AG09309 (cell line): Measurements from ENCODE around the gene OTUD5.
"Not testable (repeated sequence)": the region's sequence is repeated elsewhere in the genome, so short reads cannot be mapped to it uniquely, and the experiment has no call there.

Source experiments
- DNase-seq: peaks from one replicate; pipeline ENCODE4 v3.0.0-alpha.2; 2010; ENCODE audit warnings: low read depth
- H3K4me3 ChIP-seq: 2 replicates; pipeline ENCODE4 v1.5.1; 2011; ENCODE audit warnings: mild to moderate bottlenecking, low read depth, low read length, moderate library complexity; ENCODE audit not compliant: control insufficient read depth
- TF ChIP-seq, protein P1 (sequence below): IDR thresholded peaks from 2 replicates; pipeline ENCODE4 v1.5.1; 2011; ENCODE audit warnings: mild to moderate bottlenecking, low read depth, low read length, inconsistent platforms; ENCODE audit not compliant: insufficient read depth, control insufficient read depth; ENCODE audit errors: missing control alignments

OTUD5 gene

DNA sequence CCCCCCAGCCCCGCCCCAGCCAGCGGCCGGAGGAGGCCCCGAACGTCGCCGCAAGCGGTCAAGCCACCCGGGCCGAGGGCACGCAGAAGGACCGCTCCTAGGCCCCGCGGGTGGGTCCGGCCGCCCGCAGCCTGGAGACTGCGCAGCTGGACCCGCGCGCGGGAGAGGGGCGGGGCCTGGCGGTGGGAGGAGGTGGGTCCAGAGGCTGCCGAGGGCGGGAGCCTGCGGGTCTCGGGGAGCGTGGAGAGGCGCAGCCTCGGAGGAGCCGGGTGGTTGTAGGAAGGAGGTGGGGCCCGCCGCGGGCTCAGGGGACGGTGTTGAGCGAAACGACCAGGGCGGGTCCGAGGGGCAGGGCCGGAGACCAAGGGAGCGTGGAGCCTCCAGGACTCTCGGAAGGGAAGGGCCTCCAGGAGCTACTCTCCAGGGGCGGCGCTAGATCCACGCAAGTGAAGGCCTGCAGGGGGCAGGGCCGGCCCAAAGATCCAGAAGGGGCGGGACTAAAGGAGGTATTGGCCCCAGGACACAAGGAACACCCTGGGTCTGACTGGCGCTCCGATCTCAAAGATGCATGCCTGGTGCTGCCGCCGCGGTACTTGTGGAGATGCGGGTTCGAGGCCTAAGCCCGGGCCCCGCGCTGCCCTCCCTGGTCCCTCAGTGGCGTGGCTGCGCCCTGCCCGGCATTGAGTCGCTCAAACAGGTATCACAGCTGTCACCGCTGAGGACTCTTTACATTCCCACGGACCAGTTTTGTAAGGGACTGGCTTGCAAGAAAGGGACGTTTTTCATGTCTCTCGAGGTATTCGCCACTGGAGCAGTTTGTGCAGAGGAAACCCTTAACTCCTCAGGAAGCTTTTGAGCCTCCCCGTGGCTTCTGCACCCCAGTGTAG lies 65.8 kb downstream of the OTUD5 start:
- TF ChIP-seq, protein P1, sequence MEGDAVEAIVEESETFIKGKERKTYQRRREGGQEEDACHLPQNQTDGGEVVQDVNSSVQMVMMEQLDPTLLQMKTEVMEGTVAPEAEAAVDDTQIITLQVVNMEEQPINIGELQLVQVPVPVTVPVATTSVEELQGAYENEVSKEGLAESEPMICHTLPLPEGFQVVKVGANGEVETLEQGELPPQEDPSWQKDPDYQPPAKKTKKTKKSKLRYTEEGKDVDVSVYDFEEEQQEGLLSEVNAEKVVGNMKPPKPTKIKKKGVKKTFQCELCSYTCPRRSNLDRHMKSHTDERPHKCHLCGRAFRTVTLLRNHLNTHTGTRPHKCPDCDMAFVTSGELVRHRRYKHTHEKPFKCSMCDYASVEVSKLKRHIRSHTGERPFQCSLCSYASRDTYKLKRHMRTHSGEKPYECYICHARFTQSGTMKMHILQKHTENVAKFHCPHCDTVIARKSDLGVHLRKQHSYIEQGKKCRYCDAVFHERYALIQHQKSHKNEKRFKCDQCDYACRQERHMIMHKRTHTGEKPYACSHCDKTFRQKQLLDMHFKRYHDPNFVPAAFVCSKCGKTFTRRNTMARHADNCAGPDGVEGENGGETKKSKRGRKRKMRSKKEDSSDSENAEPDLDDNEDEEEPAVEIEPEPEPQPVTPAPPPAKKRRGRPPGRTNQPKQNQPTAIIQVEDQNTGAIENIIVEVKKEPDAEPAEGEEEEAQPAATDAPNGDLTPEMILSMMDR: peak; percentile 53
- peak overlapping the region; percentile 34 for H3K4me3 ChIP-seq
- DNase-seq: no peak

DNA sequence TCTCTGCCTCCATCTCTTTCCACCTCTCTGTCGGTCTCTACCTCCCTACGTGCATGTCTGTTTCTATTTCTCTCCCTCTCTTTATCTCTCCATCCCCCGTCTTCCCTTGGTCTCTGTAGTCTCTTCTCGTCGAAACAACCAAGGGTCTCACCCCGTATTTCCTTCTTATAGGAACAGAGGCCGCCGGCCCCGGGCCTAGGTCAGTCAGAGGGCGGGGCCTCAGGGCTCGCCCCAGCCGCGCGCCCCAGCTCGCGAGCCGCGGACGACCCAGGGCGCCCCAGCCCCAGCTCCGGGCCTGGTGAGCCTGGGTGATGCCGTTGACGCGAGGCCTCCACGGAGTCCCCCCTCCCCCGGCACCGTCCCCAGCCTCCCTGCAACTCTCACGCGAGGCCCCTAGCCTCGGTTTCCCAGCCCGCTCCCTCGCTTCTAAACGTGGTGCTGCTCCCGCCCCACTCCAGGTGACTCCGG lies 66.4 kb downstream of the OTUD5 start:
- TF ChIP-seq, protein P1: no peak
- H3K4me3 ChIP-seq: peak overlapping the region; percentile 34
- no peak for DNase-seq

GRCh38 chrX:48890296-48890925 lies 67.0 kb downstream of the OTUD5 start:
- TF ChIP-seq, protein P1: no peak
- no peak overlapping the region for H3K4me3 ChIP-seq
- no peak for DNase-seq

GRCh38 chrX:48886586-48886985 lies 70.8 kb downstream of the OTUD5 start:
- not testable (repeated sequence) for DNase-seq, H3K4me3 ChIP-seq

GRCh38 chrX:48883729-48884128 lies 73.7 kb downstream of the OTUD5 start:
- H3K4me3 ChIP-seq: no peak overlapping the region
- no peak for DNase-seq
- TF ChIP-seq, protein P1: no peak

- not testable (repeated sequence) for DNase-seq, H3K4me3 ChIP-seq
These were observed 80.5 kb downstream of the OTUD5 start for GRCh38 chrX:48876944-48877343.
